ENCODE results near the gene PURA. TPM values are rescaled to one million over a fixed set of nuclear protein-coding genes. Genes with fewer than 3 reads are reported as not detected.
A peak's percentile ranks its signal among the peaks of the same experiment; 100 is the strongest.

PURA gene
- total RNA-seq, 4 donors from 2014 or later, result 12.5 to 31.8 (median 21.9) TPM

DNA sequence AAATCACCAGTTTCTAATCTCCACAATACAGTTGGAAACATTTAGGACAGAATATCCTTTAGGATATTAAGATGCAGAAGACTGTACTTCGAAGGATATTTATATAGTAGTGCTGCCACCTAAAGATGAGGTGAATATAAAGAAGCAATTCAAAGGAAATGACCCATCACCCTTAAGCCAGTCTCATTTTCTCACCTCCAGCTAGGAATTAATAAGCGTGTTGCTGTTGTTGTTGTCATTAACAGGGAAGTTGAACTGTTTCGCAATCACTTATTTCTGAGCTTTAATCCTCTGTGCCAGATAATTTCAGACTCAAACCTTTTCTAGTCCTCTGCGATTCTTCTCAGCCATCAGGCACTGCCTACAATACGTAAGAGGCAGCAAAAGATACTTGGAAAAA, 7.8 kb upstream of the PURA start:
- H3K36me3 ChIP-seq, result no peaks in the 10 kb centered on the region
- 46% methylated on average over 5 of the region's 5 CpGs for WGBS
- no peaks in the 10 kb centered on the region for H3K27me3 ChIP-seq
- TF ChIP-seq EP300 (IDR thresholded peaks at IDR 0.05) (no peak), POLR2AphosphoS5 (IDR thresholded peaks at IDR 0.05) (no peak), POLR2A (IDR thresholded peaks at IDR 0.05) (no peak)
- TF ChIP-seq, protein P1, sequence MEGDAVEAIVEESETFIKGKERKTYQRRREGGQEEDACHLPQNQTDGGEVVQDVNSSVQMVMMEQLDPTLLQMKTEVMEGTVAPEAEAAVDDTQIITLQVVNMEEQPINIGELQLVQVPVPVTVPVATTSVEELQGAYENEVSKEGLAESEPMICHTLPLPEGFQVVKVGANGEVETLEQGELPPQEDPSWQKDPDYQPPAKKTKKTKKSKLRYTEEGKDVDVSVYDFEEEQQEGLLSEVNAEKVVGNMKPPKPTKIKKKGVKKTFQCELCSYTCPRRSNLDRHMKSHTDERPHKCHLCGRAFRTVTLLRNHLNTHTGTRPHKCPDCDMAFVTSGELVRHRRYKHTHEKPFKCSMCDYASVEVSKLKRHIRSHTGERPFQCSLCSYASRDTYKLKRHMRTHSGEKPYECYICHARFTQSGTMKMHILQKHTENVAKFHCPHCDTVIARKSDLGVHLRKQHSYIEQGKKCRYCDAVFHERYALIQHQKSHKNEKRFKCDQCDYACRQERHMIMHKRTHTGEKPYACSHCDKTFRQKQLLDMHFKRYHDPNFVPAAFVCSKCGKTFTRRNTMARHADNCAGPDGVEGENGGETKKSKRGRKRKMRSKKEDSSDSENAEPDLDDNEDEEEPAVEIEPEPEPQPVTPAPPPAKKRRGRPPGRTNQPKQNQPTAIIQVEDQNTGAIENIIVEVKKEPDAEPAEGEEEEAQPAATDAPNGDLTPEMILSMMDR (IDR thresholded peaks at IDR 0.05), result no peak
- H3K4me1 ChIP-seq, result peaks cover 37% of the 10 kb centered on the region
- no peak overlapping the region for H3K4me3 ChIP-seq
- no peaks in the 10 kb centered on the region for H3K9me3 ChIP-seq
- H3K27ac ChIP-seq, result peak overlapping the region; percentile 96
- no peak for DNase-seq (ENCODE audit: low spot score in 2 of 2)

DNA sequence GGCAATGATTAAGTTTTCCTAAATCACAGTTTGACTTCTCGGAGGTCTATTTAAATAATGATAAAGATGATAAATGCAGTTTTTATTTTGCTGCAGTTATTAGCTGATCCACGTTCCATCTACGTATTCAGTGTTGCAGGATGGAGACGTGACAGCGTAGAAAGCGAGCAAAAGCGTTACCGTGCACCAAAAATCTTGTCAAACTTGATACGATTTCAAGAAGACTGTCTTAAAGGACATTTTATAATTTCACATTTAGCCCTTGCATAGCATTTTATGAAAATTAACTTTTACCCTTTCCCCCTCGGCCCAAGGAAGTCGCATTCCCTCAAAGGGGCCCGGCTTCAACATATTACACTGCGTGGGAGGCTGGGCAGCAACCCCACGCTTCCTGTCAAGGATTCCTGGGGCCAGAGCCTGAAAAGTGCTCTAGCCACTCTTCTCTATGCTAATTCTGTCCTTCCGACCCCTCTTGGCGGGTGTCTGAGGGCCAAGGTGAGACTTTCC, 7.1 kb upstream of the PURA start:
- Histone ChIP-seq H3K27ac (peak overlapping the region; percentile 96), H3K36me3 (no peaks in the 10 kb centered on the region), H3K4me1 (peaks cover 44% of the 10 kb centered on the region), H3K9me3 (no peaks in the 10 kb centered on the region), H3K4me3 (peak overlapping the region; percentile 71), H3K27me3 (no peaks in the 10 kb centered on the region)
- DNase-seq (ENCODE audit: low spot score in 2 of 2), result no peak
- 59% methylated on average over 14 of the region's 16 CpGs for WGBS
- no peak for TF ChIP-seq POLR2AphosphoS5 (IDR thresholded peaks at IDR 0.05)

DNA sequence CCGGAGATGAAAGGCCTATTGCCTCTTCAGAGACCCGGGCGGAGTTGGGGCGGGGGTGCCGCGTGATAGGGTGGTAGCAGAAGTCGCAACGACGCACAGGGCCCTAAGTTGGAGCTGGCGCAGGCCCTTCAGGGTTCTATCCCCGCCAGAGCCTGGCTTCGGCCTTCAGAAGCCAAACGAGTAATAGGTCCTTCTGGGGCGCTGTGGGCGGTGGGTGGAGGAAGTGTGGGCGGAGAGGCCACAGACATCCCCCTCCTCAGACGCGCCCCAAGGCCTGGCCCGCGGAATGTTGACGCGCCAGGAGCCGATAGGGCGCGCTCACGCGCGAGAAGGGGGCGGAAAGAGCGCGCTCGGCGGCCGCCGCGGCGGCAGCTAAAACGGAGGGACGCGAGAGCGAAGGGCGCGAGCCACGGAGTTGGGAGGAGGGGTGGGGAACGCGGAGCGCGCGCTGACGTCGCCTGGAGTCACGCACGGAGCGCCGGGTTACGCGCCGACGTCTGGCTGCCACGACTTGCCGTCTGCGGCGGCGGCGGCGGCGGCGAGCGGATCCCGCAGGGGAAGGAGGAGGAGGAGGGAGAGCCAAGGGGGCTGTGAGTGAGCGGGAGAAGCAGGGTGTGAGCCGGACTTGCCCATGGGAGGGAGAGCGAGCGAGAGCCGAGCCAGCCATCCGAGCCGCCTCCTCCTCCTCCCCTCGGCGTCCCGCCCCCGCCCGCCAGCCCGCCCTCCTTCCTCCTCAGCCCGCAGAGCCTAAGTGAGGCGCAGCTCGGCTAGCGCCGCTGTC, 6.4 kb upstream of the PURA start:
- H3K36me3 ChIP-seq, result no peaks in the 10 kb centered on the region
- H3K27me3 ChIP-seq, result no peaks in the 10 kb centered on the region
- H3K4me3 ChIP-seq, result peak overlapping the region; percentile 71
- WGBS, result 0% methylated on average over 46 of the region's 88 CpGs
- H3K9me3 ChIP-seq, result no peaks in the 10 kb centered on the region
- peak; percentile 5 to 74 for TF ChIP-seq POLR2A (IDR thresholded peaks at IDR 0.05)
- TF ChIP-seq EP300 (IDR thresholded peaks at IDR 0.05), result no peak
- TF ChIP-seq POLR2AphosphoS5 (IDR thresholded peaks at IDR 0.05), result peak in 2 of 3 donors; percentile 77 to 85
- TF ChIP-seq, protein P1 (IDR thresholded peaks at IDR 0.05), result peak in 1 of 2 donors; percentile 14
- peak overlapping the region; percentile 96 for H3K27ac ChIP-seq
- DNase-seq (ENCODE audit: low spot score in 2 of 2), result peak; percentile 92 to 96
- peaks cover 51% of the 10 kb centered on the region for H3K4me1 ChIP-seq

DNA sequence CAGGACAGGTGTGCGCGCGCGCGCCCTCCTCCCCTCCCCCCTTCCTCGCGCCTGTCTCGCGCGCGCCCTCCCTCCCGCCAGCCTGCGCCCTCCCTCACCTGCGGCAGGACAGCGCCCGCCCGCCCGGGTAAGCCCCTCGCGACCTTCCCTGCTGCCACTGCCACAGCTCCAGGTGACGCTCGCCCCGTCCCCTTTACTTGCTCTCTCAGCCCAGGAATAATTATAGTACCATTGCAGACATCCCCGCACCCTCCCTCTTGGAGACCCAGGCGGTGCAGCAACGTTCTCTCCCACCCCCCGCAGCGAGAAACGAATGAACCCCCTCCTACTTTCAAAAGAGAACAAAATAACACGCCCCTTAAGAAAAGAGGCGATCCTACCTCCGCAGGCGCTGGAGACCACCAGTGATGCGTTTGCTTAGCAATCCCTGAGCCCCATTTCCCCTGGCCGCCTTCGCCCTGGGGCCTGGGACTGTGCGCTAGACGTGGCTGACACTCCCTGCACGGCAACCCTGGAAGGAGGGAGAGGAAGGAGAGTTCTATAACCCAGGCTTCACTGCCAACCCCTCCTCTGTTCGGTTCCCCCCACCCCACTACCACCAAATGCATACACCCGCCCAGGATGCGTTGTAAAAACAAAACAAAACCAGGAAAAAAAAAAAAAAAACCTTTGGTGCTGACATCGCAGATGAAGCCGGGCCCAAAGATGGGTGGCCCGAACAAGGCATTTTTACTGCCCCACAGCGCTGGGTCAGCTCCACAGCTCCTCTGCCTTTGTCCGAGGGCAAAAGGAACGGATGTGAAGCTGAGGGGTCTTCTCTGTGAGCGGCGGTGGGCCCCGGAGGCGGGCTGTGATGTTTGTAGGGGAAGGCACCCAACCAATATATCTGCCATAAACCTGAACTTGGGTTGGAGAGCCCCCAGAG, 5.6 kb upstream of the PURA start:
- DNase-seq (ENCODE audit: low spot score in 2 of 2), result peak; percentile 71 to 86
- H3K27me3 ChIP-seq, result no peaks in the 10 kb centered on the region
- H3K27ac ChIP-seq, result peak overlapping the region; percentile 96
- H3K9me3 ChIP-seq, result no peaks in the 10 kb centered on the region
- peak overlapping the region; percentile 71 for H3K4me3 ChIP-seq
- H3K4me1 ChIP-seq, result peaks cover 59% of the 10 kb centered on the region
- TF ChIP-seq, protein P1 (IDR thresholded peaks at IDR 0.05), result no peak
- no peak for TF ChIP-seq POLR2A (IDR thresholded peaks at IDR 0.05)
- no peaks in the 10 kb centered on the region for H3K36me3 ChIP-seq
- 8% methylated on average over 28 of the region's 52 CpGs for WGBS

DNA sequence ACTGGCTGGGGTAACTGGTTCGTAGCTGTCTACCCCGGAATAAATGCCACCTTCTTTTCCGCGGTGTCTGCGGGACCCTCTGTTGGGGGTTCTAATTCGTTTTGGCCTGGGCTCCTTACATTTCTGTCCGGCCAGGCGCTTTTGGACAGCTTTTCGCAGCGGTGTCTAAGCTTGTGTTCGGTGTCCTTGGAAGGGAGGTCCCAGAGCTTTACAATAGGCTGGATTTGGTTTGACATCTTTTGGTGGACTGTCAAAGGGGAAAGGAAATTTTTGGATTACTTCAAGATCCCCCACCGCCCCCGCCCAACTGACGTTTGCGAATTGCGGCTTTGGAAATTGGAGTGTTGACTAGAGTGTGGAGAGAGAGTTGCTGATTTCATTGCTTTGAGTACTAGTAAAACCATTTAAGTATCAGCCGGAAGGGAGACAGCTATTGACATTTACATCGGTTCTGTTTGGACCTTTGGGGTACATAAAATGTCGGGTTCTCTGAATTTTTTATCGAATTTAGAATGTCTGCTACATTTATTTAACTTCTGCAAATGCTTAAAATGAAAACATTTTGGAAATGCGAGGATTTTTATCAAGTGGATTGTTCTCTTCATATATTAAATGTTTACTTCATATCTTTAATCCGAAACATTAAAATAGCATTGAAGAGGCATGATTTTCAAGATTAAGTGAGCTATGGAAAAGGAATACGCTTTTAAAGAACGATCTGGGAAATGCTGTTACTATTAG, 4.7 kb upstream of the PURA start:
- Histone ChIP-seq H3K9me3 (no peaks in the 10 kb centered on the region), H3K36me3 (no peaks in the 10 kb centered on the region), H3K27me3 (no peaks in the 10 kb centered on the region), H3K27ac (peak overlapping the region; percentile 96), H3K4me1 (peaks cover 62% of the 10 kb centered on the region), H3K4me3 (peak overlapping the region; percentile 71)
- no peak for TF ChIP-seq EP300 (IDR thresholded peaks at IDR 0.05)
- TF ChIP-seq, protein P1 (IDR thresholded peaks at IDR 0.05), result no peak
- no peak for TF ChIP-seq POLR2A (IDR thresholded peaks at IDR 0.05)
- DNase-seq (ENCODE audit: low spot score in 2 of 2), result peak in 1 of 2 donors; percentile 57
- 52% methylated on average over 24 of the region's 24 CpGs for WGBS

All from suprapubic skin (tissue), 4 donors.